ENCODE results near the gene RMDN2. TPM values are rescaled to one million over a fixed set of nuclear protein-coding genes. Genes with fewer than 3 reads are reported as not detected.
"Not testable (repeated sequence)": the region's sequence is repeated elsewhere in the genome, so short reads cannot be mapped to it uniquely, and the experiment has no call there.

Gene RMDN2
- total RNA-seq, 1 donor from 2014 or later: 21.9 TPM

- intact Hi-C loops (cut with DNase I): no loop called here
- ATAC-seq: no peak
Measured at GRCh38 chr2:38017836-38018235, 92.7 kb downstream of the RMDN2 start.

DNA sequence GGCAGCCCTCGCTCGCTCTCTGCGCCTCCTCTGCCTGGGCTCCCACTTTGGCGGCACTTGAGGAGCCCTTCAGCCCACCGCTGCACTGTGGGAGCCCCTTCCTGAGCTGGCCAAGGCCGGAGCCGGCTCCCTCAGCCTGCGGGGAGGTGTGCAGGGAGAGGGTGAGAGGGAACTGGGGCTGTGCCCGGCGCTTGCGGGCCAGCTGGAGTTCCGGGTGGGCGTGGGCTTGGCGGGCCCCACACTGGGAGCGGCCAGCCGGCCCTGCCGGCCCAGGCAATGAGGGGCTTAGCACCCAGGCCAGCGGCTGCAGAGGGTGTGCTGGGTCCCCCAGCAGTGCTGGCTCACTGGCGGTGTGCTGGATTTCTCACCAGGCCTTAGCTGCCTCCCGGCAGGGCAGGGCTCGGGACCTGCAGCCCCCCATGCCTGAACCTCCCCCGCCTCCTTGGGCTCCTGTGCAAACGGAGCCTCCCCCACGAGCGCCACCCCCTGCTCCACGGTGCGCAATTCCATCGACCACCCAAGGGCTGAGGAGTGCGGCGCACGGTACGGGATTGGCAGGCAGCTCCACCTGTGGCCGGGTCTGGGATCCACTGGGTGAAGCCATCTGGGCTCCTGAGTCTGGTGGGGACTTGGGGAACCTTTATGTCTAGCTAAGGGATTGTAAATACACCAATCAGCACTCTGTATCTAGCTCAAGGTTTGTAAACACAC is 95.4 kb downstream of the RMDN2 start:
- H3K27ac ChIP-seq: not testable (repeated sequence)

More at GRCh38 chr2:38017836-38018235, 92.7 kb downstream of the RMDN2 start:
- Histone ChIP-seq H3K4me1 (no peaks in the 10 kb centered on the region), H3K27ac (no peak overlapping the region), H3K36me3 (peaks cover 2% of the 10 kb centered on the region), H3K4me3 (no peak overlapping the region), H3K9me3 (no peaks in the 10 kb centered on the region), H3K27me3 (ENCODE audit: low read depth) (no peaks in the 10 kb centered on the region)
- TF ChIP-seq CTCF (IDR thresholded peaks at IDR 0.05): no peak
- DNase-seq: no peak

DNA sequence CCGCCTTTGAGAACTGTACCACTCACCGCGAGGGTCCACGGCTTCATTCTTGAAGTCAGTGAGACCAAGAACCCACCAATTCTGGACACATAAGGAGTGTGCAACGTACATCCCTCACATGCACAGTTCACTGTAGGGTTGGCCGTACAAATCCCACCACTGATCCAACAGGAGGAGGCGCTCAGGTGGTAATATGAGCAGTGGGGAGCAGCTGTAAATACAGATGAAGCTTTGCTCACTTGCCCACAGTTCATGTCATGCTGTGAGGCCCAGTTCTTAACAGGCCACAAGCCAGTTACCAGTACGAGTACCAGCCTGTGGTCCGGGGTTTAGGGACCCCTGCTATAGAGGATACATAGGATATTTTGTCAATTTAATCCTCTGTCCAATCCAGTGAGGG is 96.5 kb downstream of the RMDN2 start:
- DNase-seq (no peak), ATAC-seq (no peak)
- Histone ChIP-seq H3K36me3 (no peaks in the 10 kb centered on the region), H3K4me1 (no peaks in the 10 kb centered on the region), H3K9me3 (no peaks in the 10 kb centered on the region), H3K4me3 (no peak overlapping the region), H3K27me3 (ENCODE audit: low read depth) (no peaks in the 10 kb centered on the region), H3K27ac (no peak overlapping the region)
- TF ChIP-seq CTCF (IDR thresholded peaks at IDR 0.05): no peak
- intact Hi-C loops (cut with DNase I): no loop called here

More for the DNA sequence above, 95.4 kb downstream of the RMDN2 start:
- ATAC-seq; H3K9me3 ChIP-seq; H3K4me1 ChIP-seq; DNase-seq; H3K4me3 ChIP-seq; H3K27me3 ChIP-seq (ENCODE audit: low read depth); H3K36me3 ChIP-seq; intact Hi-C loops (cut with DNase I): not testable (repeated sequence)

DNA sequence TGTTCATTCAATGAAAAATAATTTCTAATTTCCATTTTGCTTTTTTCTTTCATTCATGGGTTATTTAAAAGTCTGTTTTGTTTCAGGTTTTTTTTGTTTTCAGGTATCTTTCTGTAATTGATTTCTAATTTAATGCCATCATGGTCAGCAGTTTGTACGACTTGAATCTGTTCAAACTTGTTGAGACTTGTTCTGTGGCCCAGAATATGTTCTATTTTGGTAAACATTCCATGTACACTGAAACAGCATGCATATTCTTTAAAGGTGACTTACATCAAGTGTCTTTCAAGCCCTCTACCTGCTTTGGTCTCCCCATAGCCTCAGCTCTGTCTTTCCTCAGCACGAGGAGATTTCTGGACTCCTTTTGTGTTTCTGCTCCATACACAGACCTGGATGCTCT is 101.8 kb downstream of the RMDN2 start:
- intact Hi-C loops (cut with DNase I): no loop called here
- ATAC-seq: no peak

GRCh38 chr2:38028829-38029228 is 103.7 kb downstream of the RMDN2 start:
- no peaks in the 10 kb centered on the region for H3K36me3 ChIP-seq
- intact Hi-C loops (cut with DNase I): no loop called here
- no peaks in the 10 kb centered on the region for H3K9me3 ChIP-seq
- TF ChIP-seq CTCF (IDR thresholded peaks at IDR 0.05): no peak
- no peaks in the 10 kb centered on the region for H3K4me1 ChIP-seq
- H3K27me3 ChIP-seq (ENCODE audit: low read depth): no peaks in the 10 kb centered on the region
- ATAC-seq: no peak
- H3K27ac ChIP-seq: no peak overlapping the region
- no peak overlapping the region for H3K4me3 ChIP-seq
- no peak for DNase-seq

More for the DNA sequence above, 101.8 kb downstream of the RMDN2 start:
- DNase-seq: no peak
- H3K9me3 ChIP-seq: no peaks in the 10 kb centered on the region
- no peak for TF ChIP-seq CTCF (IDR thresholded peaks at IDR 0.05)
- no peak overlapping the region for H3K27ac ChIP-seq
- H3K36me3 ChIP-seq: no peaks in the 10 kb centered on the region
- no peaks in the 10 kb centered on the region for H3K27me3 ChIP-seq (ENCODE audit: low read depth)
- H3K4me1 ChIP-seq: no peaks in the 10 kb centered on the region
- H3K4me3 ChIP-seq: no peak overlapping the region

DNA sequence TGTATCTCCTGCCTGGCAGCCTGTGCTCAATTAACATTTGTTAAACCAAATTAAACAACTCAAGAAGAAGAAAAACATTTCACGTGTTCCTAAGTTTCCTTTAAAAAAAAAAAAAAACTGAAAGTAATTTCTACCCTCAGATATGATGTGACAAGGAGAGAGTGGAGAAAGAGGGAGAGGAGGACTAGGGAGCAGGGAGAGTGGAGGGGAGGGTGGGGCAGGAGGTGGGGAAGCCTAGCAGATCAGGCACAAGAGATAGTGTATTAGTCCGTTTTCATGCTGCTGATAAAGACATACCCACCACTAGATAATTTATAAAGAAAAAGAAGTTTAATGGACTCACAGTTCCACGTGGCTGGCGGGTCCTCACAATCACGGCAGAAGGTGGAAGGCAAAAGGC is 104.4 kb downstream of the RMDN2 start:
- TF ChIP-seq CTCF (IDR thresholded peaks at IDR 0.05): no peak
- ATAC-seq: no peak
- Histone ChIP-seq H3K27ac (no peak overlapping the region), H3K4me1 (no peaks in the 10 kb centered on the region), H3K9me3 (no peaks in the 10 kb centered on the region), H3K36me3 (no peaks in the 10 kb centered on the region), H3K4me3 (no peak overlapping the region), H3K27me3 (ENCODE audit: low read depth) (no peaks in the 10 kb centered on the region)
- intact Hi-C loops (cut with DNase I): no loop called here
- DNase-seq: no peak
